Measurements from ENCODE around the gene CNTN5. TPM values are rescaled to one million over a fixed set of nuclear protein-coding genes. Genes with fewer than 3 reads are reported as not detected.

Gene CNTN5
- total RNA-seq, 2 donors from 2014 or later, result 0.78 TPM; not detected in 1

DNA sequence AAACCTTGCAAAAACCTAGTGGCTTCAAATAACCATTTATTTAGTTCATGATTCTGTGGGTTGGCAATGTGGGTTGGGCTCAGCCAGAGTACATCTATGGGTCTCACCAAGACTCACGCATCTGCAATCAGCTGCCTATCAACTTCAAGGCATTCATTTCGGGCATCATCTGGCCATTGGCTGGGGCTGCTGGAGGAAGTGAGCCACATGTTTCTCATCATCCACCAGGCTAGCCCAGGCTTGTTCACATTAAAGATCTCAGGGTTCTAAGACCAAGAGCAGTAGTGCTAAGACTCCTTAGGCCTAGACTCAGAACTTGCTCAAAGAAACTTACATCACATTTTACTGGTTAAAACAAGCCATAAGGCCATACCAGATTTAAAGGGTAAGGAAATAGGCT lies 1187.5 kb downstream of the CNTN5 start:
- no peak overlapping the region for H3K4me3 ChIP-seq
- TF ChIP-seq CTCF (IDR thresholded peaks at IDR 0.05), result no peak
- no peak for TF ChIP-seq POLR2A (IDR thresholded peaks at IDR 0.05)
- DNase-seq (no peak), ATAC-seq (no peak)
- no peaks in the 10 kb centered on the region for H3K4me1 ChIP-seq
- no peaks in the 10 kb centered on the region for H3K9me3 ChIP-seq
- intact Hi-C loops (cut with DNase I), result no loop called here
- no peaks in the 10 kb centered on the region for H3K27me3 ChIP-seq
- 84 to 87% methylated on average over 2 of the region's 2 CpGs for WGBS, 2 donors
- H3K27ac ChIP-seq, result no peak overlapping the region
- no peaks in the 10 kb centered on the region for H3K36me3 ChIP-seq (replicated peaks in 1 of 2; ENCODE audit: insufficient read depth in 1 of 2, low read depth in 2 of 2)

DNA sequence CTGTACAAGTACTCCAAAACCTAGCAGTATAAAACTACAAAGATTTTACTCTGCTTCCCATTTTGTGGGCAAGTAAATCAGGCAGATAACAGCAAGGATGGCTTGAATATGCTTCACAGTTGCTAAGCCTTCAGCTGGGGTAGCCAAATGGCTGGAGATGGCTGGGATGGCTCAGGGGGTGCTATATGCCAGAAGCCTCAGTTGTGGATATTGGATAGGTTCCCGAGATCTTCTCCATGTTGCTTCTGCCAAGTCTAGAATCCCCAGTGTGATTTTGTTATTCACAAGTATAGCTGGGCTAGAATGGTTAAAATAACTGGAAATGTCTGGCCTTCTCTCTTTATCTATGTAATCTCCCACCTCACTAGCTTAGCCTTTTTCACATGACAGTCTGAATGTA lies 1194.0 kb downstream of the CNTN5 start:
- 55 to 56% methylated on average over 1 of the region's 1 CpG for WGBS, 2 donors
- intact Hi-C loops (cut with DNase I), result no loop called here
- Histone ChIP-seq H3K4me1 (no peaks in the 10 kb centered on the region), H3K27me3 (no peaks in the 10 kb centered on the region), H3K9me3 (no peaks in the 10 kb centered on the region), H3K27ac (no peak overlapping the region), H3K36me3 (replicated peaks in 1 of 2; ENCODE audit: insufficient read depth in 1 of 2, low read depth in 2 of 2) (no peaks in the 10 kb centered on the region), H3K4me3 (no peak overlapping the region)
- DNase-seq, result no peak
- ATAC-seq, result no peak
- TF ChIP-seq CTCF (IDR thresholded peaks at IDR 0.05) (no peak), POLR2A (IDR thresholded peaks at IDR 0.05) (no peak)

DNA sequence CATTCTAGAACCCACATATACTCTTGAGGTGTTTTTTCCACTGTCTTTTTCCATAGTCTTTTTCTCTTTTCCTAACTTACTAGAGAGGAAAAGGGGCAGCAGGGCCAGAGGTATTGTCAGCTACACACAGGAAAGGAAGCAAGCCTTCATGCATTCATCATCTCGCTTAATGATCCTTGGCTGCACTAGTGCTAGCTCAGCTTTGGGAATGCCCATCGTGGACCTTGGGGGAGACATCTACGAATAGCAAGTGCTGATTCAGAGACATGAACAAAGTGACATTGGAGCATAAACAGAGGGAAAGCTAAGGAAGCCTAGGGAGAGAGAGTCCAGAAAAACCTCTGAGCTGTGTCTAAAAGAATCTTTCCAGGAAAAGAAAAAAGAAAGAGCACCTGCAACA lies 1200.1 kb downstream of the CNTN5 start:
- Histone ChIP-seq H3K9me3 (no peaks in the 10 kb centered on the region), H3K4me1 (no peaks in the 10 kb centered on the region), H3K27ac (no peak overlapping the region), H3K4me3 (no peak overlapping the region), H3K36me3 (replicated peaks in 1 of 2; ENCODE audit: insufficient read depth in 1 of 2, low read depth in 2 of 2) (no peaks in the 10 kb centered on the region), H3K27me3 (no peaks in the 10 kb centered on the region)
- ATAC-seq, result no peak
- no peak for TF ChIP-seq CTCF (IDR thresholded peaks at IDR 0.05)
- TF ChIP-seq POLR2A (IDR thresholded peaks at IDR 0.05), result no peak
- no peak for DNase-seq
- intact Hi-C loops (cut with DNase I), result no loop called here
- 55 to 62% methylated on average over 3 of the region's 3 CpGs for WGBS, 2 donors

DNA sequence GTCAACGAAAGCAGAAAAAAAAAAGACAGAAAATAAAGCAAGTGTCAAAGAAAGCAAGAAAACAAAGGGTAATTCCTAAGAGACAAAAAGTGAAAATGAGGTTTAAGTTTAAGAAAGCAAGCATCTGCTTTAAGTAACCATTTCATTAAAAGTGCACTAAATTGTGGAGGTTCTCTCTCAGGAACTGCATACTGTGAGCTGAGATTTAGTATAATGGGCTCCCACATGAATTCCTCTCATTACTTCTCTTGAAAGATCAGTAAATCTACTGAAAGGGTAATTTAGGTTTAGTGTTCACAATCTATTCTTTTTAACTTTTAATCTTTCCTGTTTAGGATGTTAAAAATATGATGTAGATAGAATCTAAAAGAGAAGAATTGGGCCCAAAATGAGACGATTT lies 1201.0 kb downstream of the CNTN5 start:
- WGBS, 2 donors, result 52 to 66% methylated on average over 2 of the region's 2 CpGs
- no peaks in the 10 kb centered on the region for H3K36me3 ChIP-seq (replicated peaks in 1 of 2; ENCODE audit: insufficient read depth in 1 of 2, low read depth in 2 of 2)

More for the DNA sequence above, 1201.0 kb downstream of the CNTN5 start:
- H3K27me3 ChIP-seq, result no peaks in the 10 kb centered on the region
- H3K27ac ChIP-seq, result no peak overlapping the region
- TF ChIP-seq POLR2A (IDR thresholded peaks at IDR 0.05) (no peak), CTCF (IDR thresholded peaks at IDR 0.05) (no peak)
- no peak overlapping the region for H3K4me3 ChIP-seq
- H3K9me3 ChIP-seq, result no peaks in the 10 kb centered on the region
- intact Hi-C loops (cut with DNase I), result no loop called here
- ATAC-seq (no peak), DNase-seq (no peak)
- H3K4me1 ChIP-seq, result no peaks in the 10 kb centered on the region
